Measurements from ENCODE around the gene SDC1.
"Not testable (repeated sequence)": the region's sequence is repeated elsewhere in the genome, so short reads cannot be mapped to it uniquely, and the experiment has no call there.

The SDC1 gene

GRCh38 chr2:20224716-20225293 lies at the start of gene SDC1:
Gene SDC1 (minus strand): TSS chr2:20225130. CDS start chr2:20224867, 263 bp downstream.
- no peak for DNase-seq

GRCh38 chr2:20273042-20273441 lies 48.1 kb upstream of the SDC1 start:
- no peak for DNase-seq

- DNase-seq = not testable (repeated sequence)
Measured at GRCh38 chr2:20268317-20268716, 43.4 kb upstream of the SDC1 start.

- no peak for DNase-seq
Measured at GRCh38 chr2:20267529-20267928, 42.6 kb upstream of the SDC1 start.

DNA sequence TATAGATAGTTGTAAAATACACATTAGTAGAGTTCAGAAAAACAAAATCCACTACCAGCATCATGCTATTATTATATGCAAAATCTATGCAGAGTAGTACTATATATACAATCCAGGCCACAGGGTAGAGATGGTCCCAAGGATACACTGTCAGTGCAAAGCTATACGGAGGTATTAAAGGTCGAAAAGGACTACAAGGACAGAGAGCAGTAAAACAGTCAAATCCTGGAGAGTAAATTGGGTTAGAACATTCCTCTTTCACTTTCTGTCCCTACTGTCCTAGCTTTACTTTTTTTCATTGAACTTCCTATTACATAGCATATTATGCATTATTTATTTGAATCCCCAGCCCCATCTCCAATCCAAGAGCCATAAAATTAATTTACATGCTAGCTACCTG lies 39.7 kb upstream of the SDC1 start:
- no peak for DNase-seq

DNA sequence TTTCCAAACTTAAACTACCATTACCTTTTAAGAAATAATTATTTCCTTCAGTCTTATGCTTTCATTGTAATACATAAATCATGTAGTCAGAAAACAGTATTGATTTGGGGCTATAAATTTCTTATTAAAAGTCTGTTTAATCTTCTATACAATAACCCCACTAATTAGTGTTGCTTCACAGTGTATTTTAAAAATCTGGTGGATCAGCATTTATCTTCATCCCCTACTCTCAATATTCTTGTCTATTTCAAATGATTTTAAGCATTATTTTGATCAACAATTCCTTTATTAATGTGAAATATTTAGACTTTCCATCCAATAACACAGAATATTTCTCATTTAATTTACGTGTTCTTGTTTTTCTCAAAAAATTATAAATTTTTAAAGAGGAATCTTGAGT lies 32.5 kb upstream of the SDC1 start:
- no peak for DNase-seq

DNA sequence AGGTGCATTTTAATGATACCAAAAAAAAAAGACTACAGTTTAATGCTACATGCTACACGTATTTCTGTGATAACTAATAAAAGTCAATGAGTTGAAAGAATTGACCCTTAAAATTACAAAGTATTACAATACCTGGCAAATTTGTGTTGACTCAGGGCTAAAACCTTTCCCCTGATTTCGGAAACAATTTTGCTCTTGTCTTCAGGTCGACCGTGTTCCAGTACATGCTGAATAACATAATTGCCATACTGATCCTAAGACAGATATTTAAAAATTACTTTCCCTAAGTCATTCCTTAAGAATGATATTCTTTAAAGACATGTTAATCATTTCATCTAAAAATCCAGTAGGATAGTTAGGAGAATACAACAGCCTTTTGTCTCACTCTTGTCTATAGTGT lies 29.8 kb upstream of the SDC1 start:
- no peak for DNase-seq

DNA sequence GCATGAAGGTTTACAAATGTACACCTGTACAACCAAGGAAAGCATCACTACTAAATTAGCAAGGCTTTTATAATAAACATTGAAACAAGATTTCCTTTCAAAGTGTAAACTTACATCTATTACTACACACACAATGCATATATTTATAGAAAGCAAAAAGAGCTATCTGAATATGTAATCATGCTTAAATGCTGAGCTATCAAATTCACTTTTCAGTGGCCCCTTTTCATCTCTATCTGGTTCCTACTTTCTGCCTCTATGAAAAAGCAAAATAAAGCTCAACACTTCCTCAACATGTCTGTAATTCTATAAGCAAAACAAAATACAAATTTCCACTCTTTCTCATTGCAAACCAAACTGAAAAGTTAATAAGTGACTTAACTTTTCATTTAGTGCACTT lies 25.5 kb upstream of the SDC1 start:
- no peak for DNase-seq

GRCh38 chr2:20249170-20249569 lies 24.2 kb upstream of the SDC1 start:
- no peak for DNase-seq

- no peak for DNase-seq
Measured at GRCh38 chr2:20247084-20247483, 22.2 kb upstream of the SDC1 start.

- DNase-seq = not testable (repeated sequence)
Measured at GRCh38 chr2:20243637-20244036, 18.7 kb upstream of the SDC1 start.

DNA sequence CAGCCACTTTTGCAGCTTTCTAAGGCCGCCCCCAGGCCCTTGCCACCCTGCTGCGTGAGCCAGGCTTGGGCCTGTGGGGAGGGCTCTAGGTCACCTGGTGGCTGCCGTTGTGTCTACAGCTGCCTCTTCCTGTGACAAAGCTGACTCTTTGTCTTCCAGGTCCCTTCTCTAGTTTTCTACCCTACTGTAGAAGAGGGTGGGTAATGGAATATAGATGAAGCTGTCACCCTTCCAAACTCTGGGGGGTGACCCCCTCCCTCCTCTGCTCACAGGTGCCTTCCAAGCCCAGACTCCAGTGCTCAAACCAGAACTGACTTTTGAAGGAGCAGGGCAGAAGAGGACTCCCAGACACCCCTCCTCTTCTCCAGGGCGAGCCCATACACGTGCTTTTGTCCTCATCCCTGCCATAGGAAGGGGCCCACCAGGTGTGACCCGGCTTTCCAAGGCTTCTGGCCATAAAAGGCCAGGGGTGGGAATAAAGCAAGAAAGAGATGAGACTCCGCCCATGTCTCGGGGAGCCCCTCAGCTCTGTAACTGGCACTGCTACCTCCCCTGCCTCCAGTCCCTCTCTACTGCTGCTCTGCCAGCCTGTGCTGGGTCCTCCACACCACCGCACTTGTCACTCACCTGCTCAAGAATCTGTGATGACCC lies 17.9 kb upstream of the SDC1 start:
- DNase-seq = no peak

- DNase-seq = peak; percentile 35
Measured at GRCh38 chr2:20241973-20242726, 17.2 kb upstream of the SDC1 start.

- DNase-seq = not testable (repeated sequence)
Measured at GRCh38 chr2:20240291-20240690, 15.4 kb upstream of the SDC1 start.

- DNase-seq = no peak
Measured at GRCh38 chr2:20236496-20236895, 11.6 kb upstream of the SDC1 start.

DNA sequence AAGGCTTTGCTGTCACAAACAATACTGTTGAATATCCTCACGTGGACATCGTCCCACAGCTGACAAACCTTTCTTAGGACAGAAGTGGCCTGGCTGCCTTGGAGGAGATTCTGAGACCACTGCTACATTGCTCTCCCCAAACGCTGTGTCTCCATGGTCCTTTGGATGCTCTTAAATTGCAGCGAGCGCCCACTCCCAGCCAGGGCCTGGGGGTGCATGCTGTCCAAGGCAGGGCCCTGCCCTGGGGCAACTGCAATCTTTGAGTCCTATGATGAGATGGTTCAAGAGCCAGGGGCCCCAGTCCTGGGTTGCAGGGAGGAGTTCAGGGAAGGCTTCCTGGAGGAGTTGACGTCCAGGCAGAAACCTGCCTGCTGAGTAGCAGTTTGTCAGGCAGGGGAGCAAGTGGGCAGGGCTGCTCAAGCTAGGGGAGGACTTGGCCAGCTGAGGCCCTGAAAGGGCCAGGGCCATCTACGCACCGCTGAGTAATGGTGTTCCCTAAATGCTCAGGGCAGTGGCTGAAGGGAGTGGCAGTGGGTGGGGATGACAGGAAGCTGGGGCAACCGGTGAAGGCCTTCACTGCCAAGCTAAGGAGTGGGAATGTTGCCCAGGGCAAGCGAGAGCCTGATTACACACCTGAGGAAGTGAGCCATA lies 10.8 kb upstream of the SDC1 start:
- no peak for DNase-seq

DNA sequence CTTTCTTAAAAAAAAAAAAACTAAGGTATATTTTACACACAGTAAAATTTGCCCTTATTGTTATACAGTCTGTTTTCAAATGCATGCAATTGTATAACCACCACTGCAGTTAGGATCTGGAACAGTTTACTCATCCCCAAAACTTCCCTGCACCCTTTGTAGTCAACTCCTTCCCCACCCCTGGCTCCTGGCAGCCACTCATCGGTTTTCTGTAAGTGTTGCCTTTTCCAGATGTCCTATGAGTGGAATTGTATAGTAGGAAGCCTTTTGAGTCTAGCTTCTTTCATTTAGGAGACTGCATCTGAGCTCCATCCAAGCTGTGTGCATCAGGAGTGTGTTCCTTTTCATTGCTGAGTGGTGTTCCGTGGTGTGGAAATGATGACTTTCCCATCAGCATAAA lies 9.7 kb upstream of the SDC1 start:
- DNase-seq = not testable (repeated sequence)

DNA sequence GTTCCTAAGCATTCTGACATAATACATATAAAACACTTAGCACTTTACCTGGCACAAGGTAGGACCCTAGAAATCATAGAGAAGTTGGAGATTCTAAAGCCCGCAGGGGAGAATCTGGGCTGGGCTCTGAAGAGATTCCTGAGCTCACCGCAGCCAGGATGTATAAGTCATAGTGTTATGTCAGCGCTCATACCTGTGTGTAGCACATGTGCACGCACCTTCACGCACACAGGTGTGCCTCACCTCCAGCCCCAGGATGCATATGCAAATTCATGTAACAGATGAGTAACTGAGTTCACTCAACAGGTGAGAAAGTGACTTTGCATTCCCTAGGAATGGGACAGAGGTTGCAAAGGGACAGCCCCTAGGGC lies 7.9 kb upstream of the SDC1 start:
- no peak for DNase-seq

DNA sequence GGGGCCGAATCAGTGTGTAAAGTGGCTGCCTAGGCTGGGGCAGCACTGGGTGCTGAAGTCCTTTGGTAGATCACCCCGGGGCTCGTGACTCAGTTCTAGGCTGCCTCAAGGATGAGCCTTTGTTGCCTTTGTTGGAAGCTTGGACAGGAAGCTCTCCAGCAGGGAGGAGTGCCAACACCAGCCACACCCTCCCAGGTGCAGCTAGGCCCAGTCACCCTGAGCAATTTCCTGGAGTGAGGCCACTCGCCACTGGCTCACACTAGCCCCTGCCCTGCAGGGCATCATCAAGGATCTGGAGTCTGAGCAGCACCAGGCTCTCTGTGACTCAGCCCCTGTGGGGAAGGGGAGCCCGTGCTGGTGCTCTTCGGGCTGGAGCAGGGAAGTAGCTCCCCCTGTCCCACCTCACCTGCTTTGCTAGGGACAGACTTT lies 6.7 kb upstream of the SDC1 start:
- DNase-seq = no peak

DNA sequence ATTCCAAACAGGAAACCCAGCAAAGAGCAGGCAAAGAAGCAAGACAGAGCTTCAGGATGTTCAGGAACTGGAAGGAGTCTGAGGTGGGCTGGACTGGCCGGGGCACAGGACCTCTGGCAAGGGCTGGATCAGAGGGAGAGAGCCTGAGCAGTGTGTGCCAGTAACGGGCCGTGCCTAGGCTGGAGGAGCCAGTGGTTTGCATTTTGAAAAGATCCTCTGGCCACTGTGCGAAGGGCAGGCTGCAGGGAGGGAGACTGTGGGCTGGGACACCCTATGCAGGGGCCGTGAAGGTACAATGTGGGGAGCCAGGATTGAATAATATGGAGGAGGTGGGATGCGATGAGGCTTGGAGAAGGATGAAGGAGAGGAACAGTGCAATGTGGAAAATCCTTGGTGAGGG lies 6.2 kb upstream of the SDC1 start:
- DNase-seq = no peak

- DNase-seq = no peak
Measured at GRCh38 chr2:20230114-20230425, 5.1 kb upstream of the SDC1 start.

DNA sequence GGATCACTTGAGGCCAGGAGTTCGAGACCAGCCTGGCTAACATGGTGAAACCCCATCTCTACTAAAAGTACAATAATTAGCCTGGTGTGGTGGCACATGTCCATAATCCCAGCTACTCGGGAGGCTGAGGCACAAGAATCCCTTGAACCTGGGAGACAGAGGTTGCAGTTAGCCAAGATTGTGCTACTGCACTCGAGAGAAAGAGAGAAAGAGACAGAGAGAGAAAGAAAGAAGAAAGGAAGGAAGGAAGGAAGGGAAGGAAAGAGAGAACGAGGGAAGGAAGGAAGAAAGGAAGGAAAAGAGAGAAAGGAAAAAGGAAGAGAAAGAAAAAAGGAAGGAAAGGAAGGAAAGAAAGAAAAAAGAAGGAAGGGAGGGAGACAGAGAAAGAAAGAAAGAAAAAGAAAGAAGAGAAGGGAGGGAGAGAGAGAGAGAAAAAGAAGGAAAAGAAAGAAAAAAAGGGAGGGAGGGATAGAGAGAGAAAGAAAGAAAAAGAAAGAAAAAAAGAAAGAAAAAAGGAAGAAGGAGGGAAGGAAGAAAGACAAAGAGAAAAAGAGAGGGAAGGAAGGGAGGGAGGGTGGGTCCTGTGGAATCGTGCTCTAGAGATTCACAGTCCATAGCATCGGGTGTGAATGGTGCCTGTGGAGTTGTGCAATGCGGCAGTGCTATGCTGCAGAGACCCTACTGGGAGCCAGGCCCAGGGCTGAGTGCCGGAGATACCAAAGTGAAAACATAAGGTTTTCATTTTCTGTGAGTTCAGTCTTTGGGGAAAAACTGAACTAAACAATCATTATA lies 4.6 kb upstream of the SDC1 start:
- no peak for DNase-seq

DNA sequence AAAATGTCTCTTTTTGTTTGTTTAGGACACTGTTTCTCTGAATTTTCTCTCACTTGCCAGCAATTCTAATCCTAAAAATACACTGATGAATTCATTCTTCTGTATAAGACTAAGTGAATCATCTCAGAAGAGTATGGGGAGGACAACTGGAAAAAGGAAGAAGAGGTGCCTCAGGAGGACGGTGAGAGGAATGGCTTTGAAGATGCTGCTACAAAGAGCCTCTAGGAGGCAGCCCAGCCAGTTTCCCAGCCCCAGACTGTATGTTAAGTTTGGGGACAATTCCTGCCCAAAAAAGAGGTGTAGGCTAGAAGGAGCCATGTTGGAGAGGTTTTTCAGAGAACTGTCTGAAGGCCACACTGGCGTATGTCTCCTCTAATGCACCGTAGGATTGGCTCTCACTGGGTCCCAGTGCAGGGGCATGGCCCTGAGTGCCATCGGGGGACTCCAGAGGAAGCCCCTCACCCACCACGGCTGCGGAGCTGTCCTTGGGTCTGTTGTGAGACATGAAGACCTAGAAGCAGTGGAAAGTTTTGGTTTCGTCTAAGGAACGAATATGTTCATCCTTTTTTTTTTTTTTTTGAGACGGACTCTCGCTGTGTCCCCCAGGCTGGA lies 3.1 kb upstream of the SDC1 start:
- DNase-seq = no peak

All from stimulated activated CD4-positive, alpha-beta T cell treated with anti-CD3 and anti-CD28 coated beads, Interleukin-1b, Interleukin-23, amount 100 ng/mL, for 48 hours (primary cell).